Measurements from ENCODE around the gene CNIH1.

Gene CNIH1

GRCh38 chr14:54377501-54377900 lies 63.7 kb downstream of the CNIH1 start:
- no peak for DNase-seq

- no peak for DNase-seq
Observed at GRCh38 chr14:54374117-54374884, 66.9 kb downstream of the CNIH1 start.

Data from KG1 (cell line).